Measurements from ENCODE around the gene BTBD1. TPM values are rescaled to one million over a fixed set of nuclear protein-coding genes. Genes with fewer than 3 reads are reported as not detected.

The BTBD1 gene
- total and polyA plus RNA-seq, 2 donors (not counting 3 experiments of a cell fraction or from before 2014, with no cell fraction given), result 30.8 to 58.0 TPM

DNA sequence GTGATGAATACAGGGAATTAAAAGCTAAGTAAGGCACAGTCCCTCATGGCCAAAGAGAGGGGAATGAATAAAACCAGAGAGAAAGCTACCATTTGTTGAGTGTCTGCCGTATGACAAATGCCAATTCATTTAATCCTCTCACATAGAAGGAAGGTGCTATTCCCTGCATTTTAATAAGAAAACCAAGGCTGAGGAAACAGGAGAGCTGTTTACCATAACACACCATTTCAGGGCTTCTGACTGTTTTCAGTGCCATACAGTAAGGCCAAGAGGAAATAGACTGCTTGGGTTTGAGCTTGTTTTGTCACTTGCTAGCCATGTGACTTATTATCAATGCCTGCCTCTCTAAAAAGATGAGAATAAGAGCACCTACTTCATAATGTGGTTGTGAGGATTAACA is 10.1 kb downstream of the BTBD1 start:
- no TSS peak for BruUV-seq (replicated peaks)
- TF ChIP-seq, protein P1, sequence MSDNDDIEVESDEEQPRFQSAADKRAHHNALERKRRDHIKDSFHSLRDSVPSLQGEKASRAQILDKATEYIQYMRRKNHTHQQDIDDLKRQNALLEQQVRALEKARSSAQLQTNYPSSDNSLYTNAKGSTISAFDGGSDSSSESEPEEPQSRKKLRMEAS (IDR thresholded peaks at IDR 0.05; ENCODE audit: insufficient read depth, insufficient read length), result no peak
- TF ChIP-seq, protein P2, sequence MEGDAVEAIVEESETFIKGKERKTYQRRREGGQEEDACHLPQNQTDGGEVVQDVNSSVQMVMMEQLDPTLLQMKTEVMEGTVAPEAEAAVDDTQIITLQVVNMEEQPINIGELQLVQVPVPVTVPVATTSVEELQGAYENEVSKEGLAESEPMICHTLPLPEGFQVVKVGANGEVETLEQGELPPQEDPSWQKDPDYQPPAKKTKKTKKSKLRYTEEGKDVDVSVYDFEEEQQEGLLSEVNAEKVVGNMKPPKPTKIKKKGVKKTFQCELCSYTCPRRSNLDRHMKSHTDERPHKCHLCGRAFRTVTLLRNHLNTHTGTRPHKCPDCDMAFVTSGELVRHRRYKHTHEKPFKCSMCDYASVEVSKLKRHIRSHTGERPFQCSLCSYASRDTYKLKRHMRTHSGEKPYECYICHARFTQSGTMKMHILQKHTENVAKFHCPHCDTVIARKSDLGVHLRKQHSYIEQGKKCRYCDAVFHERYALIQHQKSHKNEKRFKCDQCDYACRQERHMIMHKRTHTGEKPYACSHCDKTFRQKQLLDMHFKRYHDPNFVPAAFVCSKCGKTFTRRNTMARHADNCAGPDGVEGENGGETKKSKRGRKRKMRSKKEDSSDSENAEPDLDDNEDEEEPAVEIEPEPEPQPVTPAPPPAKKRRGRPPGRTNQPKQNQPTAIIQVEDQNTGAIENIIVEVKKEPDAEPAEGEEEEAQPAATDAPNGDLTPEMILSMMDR (IDR thresholded peaks at IDR 0.05; ENCODE audit: extremely low read depth in 1 of 2, insufficient read depth in 1 of 2, low read depth in 1 of 2, low read length in 2 of 2), result no peak
- TF ChIP-seq EZH2 (IDR thresholded peaks at IDR 0.05; ENCODE audit: borderline replicate concordance, low read depth, low read length, severe bottlenecking) (no peak), POLR2A (IDR thresholded peaks at IDR 0.05; ENCODE audit: low read depth, low read length) (no peak), GATA2 (IDR thresholded peaks at IDR 0.05; ENCODE audit: insufficient read depth, insufficient read length, low read depth, low read length) (no peak), FOS (IDR thresholded peaks at IDR 0.05; ENCODE audit: borderline replicate concordance, insufficient read depth, low read length) (no peak), MYC (IDR thresholded peaks at IDR 0.05; ENCODE audit: low read depth, low read length) (no peak), JUN (IDR thresholded peaks at IDR 0.05; ENCODE audit: borderline replicate concordance, insufficient read depth, insufficient read length, low read depth) (no peak), POLR2AphosphoS5 (IDR thresholded peaks at IDR 0.05; ENCODE audit: insufficient read depth, low read depth, low read length) (no peak)
- Histone ChIP-seq H3K9me3 (replicated peaks; ENCODE audit: control insufficient read depth, insufficient read depth, low read length) (no peaks in the 10 kb centered on the region), H3K27ac (ENCODE audit: insufficient read depth, low read depth, low read length) (no peak overlapping the region), H4K20me1 (replicated peaks; ENCODE audit: control insufficient read depth, extremely low read depth, insufficient read depth, low read length) (peaks cover 12% of the 10 kb centered on the region), H2AFZ (ENCODE audit: low read depth, low read length) (no peak overlapping the region), H3K9ac (replicated peaks; ENCODE audit: extremely low read depth, insufficient read depth, low read length) (no peak overlapping the region), H3K4me2 (ENCODE audit: insufficient read depth, low read length) (no peak overlapping the region), H3K9me1 (replicated peaks; ENCODE audit: control insufficient read depth, extremely low read depth, insufficient read depth, low read length) (no peaks in the 10 kb centered on the region), H3K79me2 (ENCODE audit: control insufficient read depth, insufficient read depth, low read length) (peaks cover 68% of the 10 kb centered on the region), H3K4me3 (replicated peaks in 1 of 3; ENCODE audit: insufficient read depth in 1 of 3, low read depth in 1 of 3, low read length in 3 of 3) (no peak overlapping the region), H3K4me1 (ENCODE audit: control insufficient read depth, extremely low read depth, insufficient read depth, low read length) (peaks cover 11% of the 10 kb centered on the region), H3K27me3 (ENCODE audit: control insufficient read depth in 2 of 2, insufficient read depth in 2 of 2, low read length in 2 of 2) (no peaks in the 10 kb centered on the region), H3K36me3 (ENCODE audit: control insufficient read depth in 2 of 2, extremely low read depth in 1 of 2, insufficient read depth in 2 of 2, low read length in 2 of 2) (peaks cover 0 to 6% of the 10 kb centered on the region in 2 experiments)
- FAIRE-seq (no peak), DNase-seq (ENCODE audit: low read depth, low spot score) (no peak)
- dilution Hi-C loops (cut with MboI; ENCODE audit: extremely low pct_ligation_motif_present, low sequenced_read_pairs), result no loop called here
- POLR2A ChIA-PET, result no interaction called here
- intact Hi-C loops (cut with micrococcal nuclease), result no loop called here
- CTCF ChIA-PET, result interaction anchor here (1.3 to 1.6 kb wide), 2 partner anchors 10 to 151 kb away, joined by 3 to 5 read pairs; partner anchors contain the start of gene BTBD1
